SK-N-SH treated with all-trans-retinoic acid at 6 μM for 48 hours (cell line): ENCODE measurements around the gene RERG.

ENCODE experiments used
- ATAC-seq: fragments of 200-7000 bp; cut with Tn5 transposase; 3 replicates; pipeline ENCODE4 v1.9.1; 2020; ENCODE audit warnings: mild to moderate bottlenecking, moderate library complexity
- ARNTL ChIP-seq: fragments of 450-650 bp; formaldehyde crosslinking; IDR thresholded peaks from 2 replicates; pipeline ENCODE4 v1.5.0; 2020; ENCODE audit warnings: low read depth, mild to moderate bottlenecking, moderate library complexity, borderline replicate concordance
- BACH2 ChIP-seq: fragments of 250-450 bp; sonication (Bioruptor Pico); IDR thresholded peaks from 2 replicates; pipeline ENCODE4 v1.9.0; 2021; ENCODE audit warnings: mild to moderate bottlenecking, borderline replicate concordance
- CSDC2 ChIP-seq: fragments of 250-450 bp; sonication (Bioruptor Pico); IDR thresholded peaks from 2 replicates; pipeline ENCODE4 v1.5.0; 2020; ENCODE audit warnings: mild to moderate bottlenecking, moderate library complexity
- CSRNP3 ChIP-seq: fragments of 250-450 bp; sonication (Bioruptor Pico); IDR thresholded peaks from 2 replicates; pipeline ENCODE4 v1.5.1; 2021; ENCODE audit warnings: mild to moderate bottlenecking, moderate library complexity
- ESRRG ChIP-seq: fragments of 250-450 bp; sonication (Bioruptor Pico); IDR thresholded peaks from 2 replicates; pipeline ENCODE4 v1.6.1; 2021; ENCODE audit warnings: mild to moderate bottlenecking
- GLIS3 ChIP-seq: fragments of 250-450 bp; sonication (Bioruptor Pico); IDR thresholded peaks from 2 replicates; pipeline ENCODE4 v1.5.0; 2020; ENCODE audit warnings: mild to moderate bottlenecking, moderate library complexity
- ISL1 ChIP-seq: fragments of 250-450 bp; sonication (Bioruptor Pico); IDR thresholded peaks from 2 replicates; pipeline ENCODE4 v2.1.2; 2022; ENCODE audit warnings: mild to moderate bottlenecking, moderate library complexity
- OSR1 ChIP-seq: fragments of 250-450 bp; sonication (Bioruptor Pico); IDR thresholded peaks from 2 replicates; pipeline ENCODE4 v1.8.0; 2022; ENCODE audit warnings: moderate library complexity, mild to moderate bottlenecking, inconsistent platforms
- PATZ1 ChIP-seq: fragments of 250-450 bp; sonication (Bioruptor Pico); IDR thresholded peaks from 2 replicates; pipeline ENCODE4 v1.8.0; 2020; ENCODE audit warnings: mild to moderate bottlenecking, moderate library complexity, borderline replicate concordance
- PPARA ChIP-seq: fragments of 250-450 bp; sonication (Bioruptor Pico); IDR thresholded peaks from 2 replicates; pipeline ENCODE4 v1.5.0; 2020; ENCODE audit warnings: mild to moderate bottlenecking, borderline replicate concordance
- RARB ChIP-seq: fragments of 250-450 bp; sonication (Bioruptor Pico); IDR thresholded peaks from 2 replicates; pipeline ENCODE4 v1.8.0; 2021; ENCODE audit warnings: mild to moderate bottlenecking, moderate library complexity
- SNAI2 ChIP-seq: fragments of 250-450 bp; sonication (Bioruptor Pico); IDR thresholded peaks from 2 replicates; pipeline ENCODE4 v1.5.0; 2020; ENCODE audit warnings: mild to moderate bottlenecking, moderate library complexity
- TCF4 ChIP-seq: fragments of 250-450 bp; sonication (Bioruptor Pico); IDR thresholded peaks from 2 replicates; pipeline ENCODE4 v1.8.0; 2021; ENCODE audit warnings: mild to moderate bottlenecking, moderate library complexity, borderline replicate concordance
- TOX ChIP-seq: fragments of 250-450 bp; sonication (Bioruptor Pico); IDR thresholded peaks from 2 replicates; pipeline ENCODE4 v1.8.0; 2021; ENCODE audit warnings: mild to moderate bottlenecking, moderate library complexity, borderline replicate concordance
- TSHZ2 ChIP-seq: fragments of 250-450 bp; sonication (Bioruptor Pico); IDR thresholded peaks from 2 replicates; pipeline ENCODE4 v1.5.0; 2020; ENCODE audit warnings: mild to moderate bottlenecking, moderate library complexity
- ZFP3 ChIP-seq: fragments of 250-450 bp; sonication (Bioruptor Pico); IDR thresholded peaks from 2 replicates; pipeline ENCODE4 v1.5.0; 2020; ENCODE audit warnings: mild to moderate bottlenecking, moderate library complexity
- ZFP30 ChIP-seq: fragments of 450-650 bp; formaldehyde crosslinking; IDR thresholded peaks from 2 replicates; pipeline ENCODE4 v1.5.0; 2022; ENCODE audit warnings: mild to moderate bottlenecking, moderate library complexity
- ZNF565 ChIP-seq: fragments of 450-650 bp; formaldehyde crosslinking; conservative IDR thresholded peaks from 2 replicates; pipeline ENCODE4 v1.5.0; 2020; ENCODE audit warnings: low read depth, mild to moderate bottlenecking, moderate library complexity
- ZNF8 ChIP-seq: fragments of 450-650 bp; formaldehyde crosslinking; IDR thresholded peaks from 2 replicates; pipeline ENCODE4 v1.5.0; 2020; ENCODE audit warnings: mild to moderate bottlenecking, moderate library complexity
- TF ChIP-seq, protein P1 (sequence below): fragments of 250-450 bp; sonication (Bioruptor Pico); IDR thresholded peaks from 2 replicates; pipeline ENCODE4 v1.8.0; 2021; ENCODE audit warnings: low read depth, mild to moderate bottlenecking, moderate library complexity, borderline replicate concordance
- TF ChIP-seq, protein P2 (sequence below): fragments of 250-450 bp; sonication (Bioruptor Pico); IDR thresholded peaks from 2 replicates; pipeline ENCODE4 v1.5.1; 2020; ENCODE audit warnings: low read depth, mild to moderate bottlenecking, moderate library complexity

Gene RERG

GRCh38 chr12:15232959-15233358 is 11.7 kb upstream of the RERG start:
- TF ChIP-seq, protein P1, sequence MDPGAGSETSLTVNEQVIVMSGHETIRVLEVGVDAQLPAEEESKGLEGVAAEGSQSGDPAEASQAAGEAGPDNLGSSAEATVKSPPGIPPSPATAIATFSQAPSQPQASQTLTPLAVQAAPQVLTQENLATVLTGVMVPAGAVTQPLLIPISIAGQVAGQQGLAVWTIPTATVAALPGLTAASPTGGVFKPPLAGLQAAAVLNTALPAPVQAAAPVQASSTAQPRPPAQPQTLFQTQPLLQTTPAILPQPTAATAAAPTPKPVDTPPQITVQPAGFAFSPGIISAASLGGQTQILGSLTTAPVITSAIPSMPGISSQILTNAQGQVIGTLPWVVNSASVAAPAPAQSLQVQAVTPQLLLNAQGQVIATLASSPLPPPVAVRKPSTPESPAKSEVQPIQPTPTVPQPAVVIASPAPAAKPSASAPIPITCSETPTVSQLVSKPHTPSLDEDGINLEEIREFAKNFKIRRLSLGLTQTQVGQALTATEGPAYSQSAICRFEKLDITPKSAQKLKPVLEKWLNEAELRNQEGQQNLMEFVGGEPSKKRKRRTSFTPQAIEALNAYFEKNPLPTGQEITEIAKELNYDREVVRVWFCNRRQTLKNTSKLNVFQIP (CRISPR knock-in tag), result no peak
- TF ChIP-seq CSRNP3 (CRISPR knock-in tag) (no peak), CSDC2 (CRISPR knock-in tag) (no peak), PATZ1 (no peak), ZFP30 (CRISPR knock-in tag) (no peak), PPARA (no peak), ZNF565 (CRISPR knock-in tag) (no peak), ARNTL (CRISPR knock-in tag) (no peak), ZNF8 (CRISPR knock-in tag) (no peak), TSHZ2 (CRISPR knock-in tag) (no peak), GLIS3 (CRISPR knock-in tag) (no peak), ESRRG (CRISPR knock-in tag) (no peak), ISL1 (no peak), SNAI2 (no peak), BACH2 (CRISPR knock-in tag) (no peak)
- no peak for ATAC-seq

GRCh38 chr12:15231493-15231892 is 10.3 kb upstream of the RERG start:
- ATAC-seq, result no peak
- TF ChIP-seq ZFP30 (CRISPR knock-in tag) (no peak), ZFP3 (no peak), ZNF8 (CRISPR knock-in tag) (no peak), CSDC2 (CRISPR knock-in tag) (no peak), RARB (CRISPR knock-in tag) (no peak), BACH2 (CRISPR knock-in tag) (no peak), TOX (no peak), ARNTL (CRISPR knock-in tag) (no peak), OSR1 (CRISPR knock-in tag) (no peak), ISL1 (no peak), PPARA (no peak), GLIS3 (CRISPR knock-in tag) (no peak), TCF4 (no peak), ESRRG (CRISPR knock-in tag) (no peak)
- TF ChIP-seq, protein P2, sequence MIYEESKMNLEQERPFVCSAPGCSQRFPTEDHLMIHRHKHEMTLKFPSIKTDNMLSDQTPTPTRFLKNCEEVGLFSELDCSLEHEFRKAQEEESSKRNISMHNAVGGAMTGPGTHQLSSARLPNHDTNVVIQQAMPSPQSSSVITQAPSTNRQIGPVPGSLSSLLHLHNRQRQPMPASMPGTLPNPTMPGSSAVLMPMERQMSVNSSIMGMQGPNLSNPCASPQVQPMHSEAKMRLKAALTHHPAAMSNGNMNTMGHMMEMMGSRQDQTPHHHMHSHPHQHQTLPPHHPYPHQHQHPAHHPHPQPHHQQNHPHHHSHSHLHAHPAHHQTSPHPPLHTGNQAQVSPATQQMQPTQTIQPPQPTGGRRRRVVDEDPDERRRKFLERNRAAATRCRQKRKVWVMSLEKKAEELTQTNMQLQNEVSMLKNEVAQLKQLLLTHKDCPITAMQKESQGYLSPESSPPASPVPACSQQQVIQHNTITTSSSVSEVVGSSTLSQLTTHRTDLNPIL (CRISPR knock-in tag), result no peak

DNA sequence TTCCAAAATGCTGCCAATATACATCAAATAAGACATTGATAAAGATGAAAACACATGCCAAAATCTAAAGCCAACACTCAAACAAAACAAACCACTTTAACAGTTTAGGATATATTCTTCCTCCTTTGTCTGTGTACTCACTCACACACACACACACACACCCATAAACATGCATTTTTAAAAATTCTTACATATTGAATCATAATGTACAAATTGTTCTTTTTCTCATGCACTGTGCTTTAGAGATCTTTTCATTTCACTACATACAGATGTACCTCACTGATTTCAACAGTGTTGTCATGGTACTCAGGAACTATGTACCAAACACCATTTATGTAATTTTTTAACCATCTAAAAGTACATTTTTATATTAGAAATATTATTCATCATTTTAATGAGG is 9.5 kb upstream of the RERG start:
- TF ChIP-seq TOX, result no peak
- no peak for TF ChIP-seq ZNF565 (CRISPR knock-in tag)
- TF ChIP-seq ARNTL (CRISPR knock-in tag), result no peak
- TF ChIP-seq TSHZ2 (CRISPR knock-in tag), result no peak
- no peak for TF ChIP-seq CSRNP3 (CRISPR knock-in tag)
- no peak for ATAC-seq
